Measurements from ENCODE around the gene GAS6. TPM values are rescaled to one million over a fixed set of nuclear protein-coding genes. Genes with fewer than 3 reads are reported as not detected.
A peak's percentile ranks its signal among the peaks of the same experiment; 100 is the strongest.
"Not testable (repeated sequence)": the region's sequence is repeated elsewhere in the genome, so short reads cannot be mapped to it uniquely, and the experiment has no call there.

GAS6 gene
- total and polyA plus RNA-seq, 7 experiments from 2014 or later, result 0.38 to 5.5 (median 3.0) TPM; not detected in 1

DNA sequence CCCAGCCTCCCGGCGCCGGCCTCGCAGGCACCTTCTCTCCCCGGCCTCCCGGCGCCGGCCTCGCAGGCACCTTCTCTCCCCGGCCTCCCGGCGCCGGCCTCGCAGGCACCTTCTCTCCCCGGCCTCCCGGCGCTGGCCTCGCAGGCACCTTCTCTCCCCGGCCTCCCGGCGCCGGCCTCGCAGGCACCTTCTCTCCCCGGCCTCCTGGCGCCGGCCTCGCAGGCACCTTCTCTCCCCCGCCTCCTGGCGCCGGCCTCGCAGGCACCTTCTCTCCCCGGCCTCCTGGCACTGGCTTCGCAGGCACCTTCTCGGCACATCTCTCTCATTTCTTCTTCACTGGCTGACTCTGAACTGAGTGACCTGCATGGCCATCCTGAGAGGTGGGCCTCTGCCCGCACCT lies 37.4 kb downstream of the GAS6 start:
- H3K4me1 Mint-ChIP-seq; H3K27ac ChIP-seq (ENCODE audit: low read depth, low read length); H3K27ac Mint-ChIP-seq; H3K9me3 ChIP-seq (ENCODE audit: control insufficient read depth in 2 of 3, low read length in 3 of 3); ATAC-seq; H3K4me3 Mint-ChIP-seq; H3K27me3 Mint-ChIP-seq; DNase-seq; CTCF ChIA-PET; intact Hi-C loops (cut with micrococcal nuclease); H3K27me3 ChIP-seq (ENCODE audit: control insufficient read depth in 2 of 2, insufficient read depth in 2 of 2, low read length in 2 of 2); POLR2A ChIA-PET; H3K4me3 ChIP-seq (ENCODE audit: low read length); H3K9me3 Mint-ChIP-seq; H3K4me1 ChIP-seq (ENCODE audit: control insufficient read depth in 2 of 2, insufficient read depth in 2 of 2, low read length in 2 of 2): not testable (repeated sequence)
- peaks cover 0 to 11% (median 0%) of the 10 kb centered on the region in 3 experiments for H3K36me3 ChIP-seq (ENCODE audit: control insufficient read depth in 2 of 3, insufficient read depth in 3 of 3, low read length in 3 of 3)
- peaks cover 0 to 14% (median 4%) of the 10 kb centered on the region in 5 donors for H3K36me3 Mint-ChIP-seq

DNA sequence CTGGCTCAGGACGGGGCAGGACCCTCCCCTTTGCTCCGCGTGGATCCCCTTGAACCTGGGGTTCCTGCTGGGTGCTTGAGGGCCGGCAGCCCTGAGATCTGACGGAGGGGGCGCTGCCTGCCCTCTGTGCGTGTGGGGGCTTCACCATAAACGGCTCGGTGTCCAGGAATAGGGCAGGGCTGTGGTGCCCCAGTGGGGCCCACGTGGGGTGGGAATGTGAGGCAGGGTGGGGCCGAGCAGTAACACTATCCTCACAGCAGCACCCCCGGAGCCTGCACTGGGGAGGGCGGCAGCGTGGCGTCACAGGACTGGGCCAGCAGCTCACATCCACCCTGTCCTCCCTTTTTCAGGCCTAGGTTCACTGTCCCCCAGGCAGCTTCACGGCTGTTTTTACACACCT lies 38.0 kb downstream of the GAS6 start:
- peaks cover 0 to 13% (median 0%) of the 10 kb centered on the region in 3 experiments for H3K36me3 ChIP-seq (ENCODE audit: control insufficient read depth in 2 of 3, insufficient read depth in 3 of 3, low read length in 3 of 3)
- Mint-ChIP-seq H3K9me3 (no peaks in the 10 kb centered on the region), H3K27ac (no peak overlapping the region), H3K4me1 (peaks cover 0 to 4% (median 0%) of the 10 kb centered on the region in 7 donors), H3K4me3 (no peak overlapping the region), H3K27me3 (no peaks in the 10 kb centered on the region), H3K36me3 (peaks cover 0 to 14% (median 4%) of the 10 kb centered on the region in 5 donors)
- intact Hi-C loops (cut with micrococcal nuclease), result no loop called here
- CTCF ChIA-PET, result no interaction called here
- H3K27me3 ChIP-seq (ENCODE audit: control insufficient read depth in 2 of 2, insufficient read depth in 2 of 2, low read length in 2 of 2), result no peaks in the 10 kb centered on the region
- no peak overlapping the region for H3K4me3 ChIP-seq (ENCODE audit: low read length)
- no peak for ATAC-seq
- DNase-seq, result no peak
- POLR2A ChIA-PET, result no interaction called here
- H3K4me1 ChIP-seq (ENCODE audit: control insufficient read depth in 2 of 2, insufficient read depth in 2 of 2, low read length in 2 of 2), result no peaks in the 10 kb centered on the region
- H3K9me3 ChIP-seq (ENCODE audit: control insufficient read depth in 2 of 3, low read length in 3 of 3), result no peaks in the 10 kb centered on the region
- no peak overlapping the region for H3K27ac ChIP-seq (ENCODE audit: low read depth, low read length)

DNA sequence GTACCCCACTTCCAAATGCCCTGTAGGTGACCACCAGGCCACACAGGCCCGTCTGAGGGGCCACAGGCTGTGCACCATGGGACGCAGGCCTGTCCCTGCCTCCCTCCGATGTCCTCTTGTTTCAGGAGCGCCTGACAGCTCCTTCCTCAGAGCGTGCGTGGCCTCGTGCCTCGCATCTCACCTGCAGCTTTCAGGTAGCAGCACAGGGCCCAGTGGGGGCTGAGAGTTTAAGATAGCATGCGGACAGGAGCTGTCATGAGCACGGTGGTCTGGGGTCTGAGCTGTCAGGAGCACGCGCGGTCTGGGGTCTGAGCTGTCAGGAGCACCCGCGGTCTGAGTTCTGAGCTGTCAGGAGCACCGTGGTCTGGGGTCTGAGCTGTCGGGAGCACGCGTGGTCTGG lies 40.1 kb downstream of the GAS6 start:
- no peak overlapping the region for H3K4me3 Mint-ChIP-seq
- peaks cover 0 to 14% (median 4%) of the 10 kb centered on the region in 5 donors for H3K36me3 Mint-ChIP-seq
- CTCF ChIA-PET, result no interaction called here
- peaks cover 0 to 4% (median 0%) of the 10 kb centered on the region in 7 donors for H3K4me1 Mint-ChIP-seq
- H3K27me3 Mint-ChIP-seq, result no peaks in the 10 kb centered on the region
- no peaks in the 10 kb centered on the region for H3K9me3 Mint-ChIP-seq
- Histone ChIP-seq H3K27ac (ENCODE audit: low read depth, low read length) (no peak overlapping the region), H3K4me1 (ENCODE audit: control insufficient read depth in 2 of 2, insufficient read depth in 2 of 2, low read length in 2 of 2) (no peaks in the 10 kb centered on the region), H3K9me3 (ENCODE audit: control insufficient read depth in 2 of 3, low read length in 3 of 3) (no peaks in the 10 kb centered on the region), H3K27me3 (ENCODE audit: control insufficient read depth in 2 of 2, insufficient read depth in 2 of 2, low read length in 2 of 2) (no peaks in the 10 kb centered on the region), H3K36me3 (ENCODE audit: control insufficient read depth in 2 of 3, insufficient read depth in 3 of 3, low read length in 3 of 3) (peaks cover 0 to 23% (median 0%) of the 10 kb centered on the region in 3 experiments), H3K4me3 (ENCODE audit: low read length) (no peak overlapping the region)
- ATAC-seq, result no peak
- H3K27ac Mint-ChIP-seq, result no peak overlapping the region
- POLR2A ChIA-PET, result no interaction called here
- intact Hi-C loops (cut with micrococcal nuclease), result no loop called here
- DNase-seq, result no peak

DNA sequence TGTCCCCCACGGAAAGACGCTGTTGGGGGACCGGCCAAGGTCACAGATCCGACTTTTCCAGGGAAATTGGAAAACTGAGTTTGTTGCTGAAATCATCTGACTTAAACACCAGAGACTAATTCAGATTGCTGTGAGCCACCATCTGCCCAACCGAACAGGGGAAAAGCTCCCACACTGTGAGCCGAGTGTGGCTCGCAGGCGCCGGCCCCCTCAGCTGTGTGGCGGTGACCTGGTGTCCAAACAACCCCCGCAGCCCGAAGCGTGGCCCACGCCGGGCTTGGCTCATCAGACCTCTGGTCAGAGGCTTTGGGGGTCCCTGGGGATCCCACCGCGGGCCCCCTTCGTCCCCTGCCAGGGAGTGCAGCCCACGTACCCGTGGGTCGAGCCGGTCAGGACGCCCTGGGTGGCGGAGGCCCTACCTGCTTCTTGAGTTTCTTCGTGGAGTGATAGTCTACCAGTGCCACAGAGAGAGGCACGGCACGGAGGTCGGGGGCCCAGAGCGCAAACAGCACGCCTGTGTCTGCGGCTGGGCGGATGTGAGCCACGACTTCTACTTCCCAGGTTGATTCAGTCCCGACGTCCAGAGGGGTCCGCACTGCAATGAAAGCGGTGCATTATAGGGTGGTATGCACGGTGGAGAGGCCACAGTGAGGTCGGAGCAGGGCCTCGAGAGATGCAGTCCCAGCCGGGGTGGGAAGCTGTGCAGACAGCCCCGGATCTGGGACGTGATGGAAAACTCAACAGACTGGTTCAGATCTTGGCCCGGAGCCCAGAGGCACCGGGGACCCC lies 40.7 kb downstream of the GAS6 start:
- ATAC-seq (no peak), DNase-seq (no peak)
- H3K4me1 ChIP-seq (ENCODE audit: control insufficient read depth in 2 of 2, insufficient read depth in 2 of 2, low read length in 2 of 2), result no peaks in the 10 kb centered on the region
- no peak overlapping the region for H3K4me3 ChIP-seq (ENCODE audit: low read length)
- peaks cover 0 to 14% (median 4%) of the 10 kb centered on the region in 5 donors for H3K36me3 Mint-ChIP-seq
- no peaks in the 10 kb centered on the region for H3K27me3 Mint-ChIP-seq
- POLR2A ChIA-PET, result no interaction called here
- H3K27me3 ChIP-seq (ENCODE audit: control insufficient read depth in 2 of 2, insufficient read depth in 2 of 2, low read length in 2 of 2), result no peaks in the 10 kb centered on the region
- H3K4me3 Mint-ChIP-seq, result peak overlapping the region in 1 of 10 donors; percentile 34
- H3K9me3 ChIP-seq (ENCODE audit: control insufficient read depth in 2 of 3, low read length in 3 of 3), result no peaks in the 10 kb centered on the region
- CTCF ChIA-PET, result no interaction called here
- no peaks in the 10 kb centered on the region for H3K9me3 Mint-ChIP-seq
- H3K27ac ChIP-seq (ENCODE audit: low read depth, low read length), result no peak overlapping the region
- H3K27ac Mint-ChIP-seq, result no peak overlapping the region
- peaks cover 0 to 4% (median 0%) of the 10 kb centered on the region in 7 donors for H3K4me1 Mint-ChIP-seq
- intact Hi-C loops (cut with micrococcal nuclease), result no loop called here
- H3K36me3 ChIP-seq (ENCODE audit: control insufficient read depth in 2 of 3, insufficient read depth in 3 of 3, low read length in 3 of 3), result peaks cover 0 to 23% (median 0%) of the 10 kb centered on the region in 3 experiments

DNA sequence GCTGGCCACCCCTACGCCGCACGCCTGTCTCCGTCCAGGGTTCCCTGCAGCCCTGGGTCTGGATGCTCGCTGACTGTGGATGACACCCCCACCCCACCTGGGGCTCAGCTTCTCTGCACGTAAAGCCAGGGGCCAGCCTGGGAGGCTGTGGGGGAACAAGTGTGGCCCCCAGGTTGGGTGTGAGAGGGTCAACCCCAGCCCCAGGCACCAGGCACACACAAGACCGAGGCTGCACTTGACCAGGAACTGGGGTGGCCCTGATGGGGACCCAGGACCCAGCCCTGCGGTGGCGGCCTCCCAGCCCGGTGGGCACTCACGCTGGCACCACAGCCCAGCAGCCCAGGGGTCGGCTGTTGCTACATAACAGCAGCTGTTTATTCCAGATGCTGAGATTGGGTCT lies 41.6 kb downstream of the GAS6 start:
- Histone ChIP-seq H3K4me3 (ENCODE audit: low read length) (no peak overlapping the region), H3K4me1 (ENCODE audit: control insufficient read depth in 2 of 2, insufficient read depth in 2 of 2, low read length in 2 of 2) (no peaks in the 10 kb centered on the region), H3K36me3 (ENCODE audit: control insufficient read depth in 2 of 3, insufficient read depth in 3 of 3, low read length in 3 of 3) (peaks cover 0 to 20% (median 0%) of the 10 kb centered on the region in 3 experiments), H3K27me3 (ENCODE audit: control insufficient read depth in 2 of 2, insufficient read depth in 2 of 2, low read length in 2 of 2) (no peaks in the 10 kb centered on the region), H3K9me3 (ENCODE audit: control insufficient read depth in 2 of 3, low read length in 3 of 3) (no peaks in the 10 kb centered on the region), H3K27ac (ENCODE audit: low read depth, low read length) (no peak overlapping the region)
- no peak overlapping the region for H3K27ac Mint-ChIP-seq
- H3K36me3 Mint-ChIP-seq, result peaks cover 0 to 9% (median 2%) of the 10 kb centered on the region in 5 donors
- H3K27me3 Mint-ChIP-seq, result no peaks in the 10 kb centered on the region
- POLR2A ChIA-PET, result no interaction called here
- H3K9me3 Mint-ChIP-seq, result no peaks in the 10 kb centered on the region
- CTCF ChIA-PET, result no interaction called here
- DNase-seq (no peak), ATAC-seq (no peak)
- H3K4me1 Mint-ChIP-seq, result peaks cover 0 to 7% (median 4%) of the 10 kb centered on the region in 7 donors
- H3K4me3 Mint-ChIP-seq, result no peak overlapping the region
- intact Hi-C loops (cut with micrococcal nuclease), result no loop called here

DNA sequence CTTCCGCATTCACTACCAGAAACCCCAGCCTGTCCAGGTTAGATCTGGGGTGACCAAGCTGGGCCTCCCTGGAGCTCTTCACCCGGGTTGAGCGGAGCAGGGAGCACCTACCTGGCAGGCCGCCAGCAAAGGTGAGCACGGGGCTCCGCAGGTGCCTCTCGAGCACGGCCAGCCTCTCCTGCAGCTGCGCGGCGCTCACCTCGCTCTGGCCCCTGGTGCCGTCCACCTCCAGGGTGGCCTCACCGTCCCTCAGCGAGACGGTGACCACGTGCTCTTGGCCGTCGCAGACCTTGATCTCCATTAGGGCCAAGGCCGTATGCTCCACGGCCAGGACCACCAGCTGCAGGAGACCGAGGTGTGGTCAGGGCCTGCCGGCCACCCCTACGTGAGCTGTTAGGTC lies 42.0 kb downstream of the GAS6 start:
- Histone ChIP-seq H3K4me1 (ENCODE audit: control insufficient read depth in 2 of 2, insufficient read depth in 2 of 2, low read length in 2 of 2) (peaks cover under 1 to 2% of the 10 kb centered on the region in 2 donors), H3K27me3 (ENCODE audit: control insufficient read depth in 2 of 2, insufficient read depth in 2 of 2, low read length in 2 of 2) (no peaks in the 10 kb centered on the region), H3K9me3 (ENCODE audit: control insufficient read depth in 2 of 3, low read length in 3 of 3) (no peaks in the 10 kb centered on the region), H3K4me3 (ENCODE audit: low read length) (no peak overlapping the region), H3K27ac (ENCODE audit: low read depth, low read length) (no peak overlapping the region), H3K36me3 (ENCODE audit: control insufficient read depth in 2 of 3, insufficient read depth in 3 of 3, low read length in 3 of 3) (peaks cover 0 to 16% (median 0%) of the 10 kb centered on the region in 3 experiments)
- ATAC-seq (no peak), DNase-seq (no peak)
- H3K36me3 Mint-ChIP-seq, result peaks cover 0 to 5% (median 4%) of the 10 kb centered on the region in 5 donors
- H3K9me3 Mint-ChIP-seq, result peaks cover 0 to 1% (median 0%) of the 10 kb centered on the region in 11 donors
- ChIA-PET POLR2A (no interaction called here), CTCF (no interaction called here)
- H3K27me3 Mint-ChIP-seq, result no peaks in the 10 kb centered on the region
- no peak overlapping the region for H3K4me3 Mint-ChIP-seq
- peaks cover 3 to 11% (median 6%) of the 10 kb centered on the region in 7 donors for H3K4me1 Mint-ChIP-seq
- no peak overlapping the region for H3K27ac Mint-ChIP-seq
- intact Hi-C loops (cut with micrococcal nuclease), result no loop called here

All from naive thymus-derived CD4-positive, alpha-beta T cell (primary cell).